ENCODE data around the gene SCGB3A1.

Gene SCGB3A1

GRCh38 chr5:180591311-180591887 lies at the start of gene SCGB3A1:
TSS of gene SCGB3A1 (minus strand) at chr5:180591499. CDS start at chr5:180591462, 37 bp downstream.
- H3K4me3 Mint-ChIP-seq, result no peak within 1 kb of the TSS
- H3K27me3 Mint-ChIP-seq, result peaks cover 43 to 50% of the 10 kb centered on the region in 2 donors
- H3K27ac Mint-ChIP-seq, result no peak within 1 kb of the TSS

GRCh38 chr5:180640611-180640860 lies 49.2 kb upstream of the SCGB3A1 start:
- peaks cover 2 to 6% of the 10 kb centered on the region in 2 donors for H3K9me3 Mint-ChIP-seq
- H3K4me1 Mint-ChIP-seq, result no peaks in the 10 kb centered on the region
- H3K36me3 Mint-ChIP-seq, result no peaks in the 10 kb centered on the region
- no peak overlapping the region for H3K27ac Mint-ChIP-seq
- DNase-seq (no peak), ATAC-seq (replicated peaks) (no peak)
- no peak overlapping the region for H3K4me3 Mint-ChIP-seq
- peaks cover 20 to 22% of the 10 kb centered on the region in 2 donors for H3K27me3 Mint-ChIP-seq

More at GRCh38 chr5:180591311-180591887, at the start of gene SCGB3A1:
- Mint-ChIP-seq H3K36me3 (no peaks in the 10 kb centered on the region), H3K4me1 (peaks cover 0 to 3% of the 10 kb centered on the region in 2 donors), H3K9me3 (peaks cover 0 to 2% of the 10 kb centered on the region in 2 donors)
- ATAC-seq (replicated peaks) (no peak), DNase-seq (no peak)

- no peaks in the 10 kb centered on the region for H3K4me1 Mint-ChIP-seq
- no peaks in the 10 kb centered on the region for H3K36me3 Mint-ChIP-seq
- peaks cover 14 to 18% of the 10 kb centered on the region in 2 donors for H3K27me3 Mint-ChIP-seq
- no peak overlapping the region for H3K27ac Mint-ChIP-seq
- peaks cover 2 to 6% of the 10 kb centered on the region in 2 donors for H3K9me3 Mint-ChIP-seq
- no peak overlapping the region for H3K4me3 Mint-ChIP-seq
- no peak for DNase-seq
- ATAC-seq (replicated peaks), result no peak
These were observed 48.7 kb upstream of the SCGB3A1 start for GRCh38 chr5:180639741-180640610.

- peaks cover 2 to 6% of the 10 kb centered on the region in 2 donors for H3K9me3 Mint-ChIP-seq
- H3K36me3 Mint-ChIP-seq, result no peaks in the 10 kb centered on the region
- H3K4me1 Mint-ChIP-seq, result no peaks in the 10 kb centered on the region
- peaks cover 8 to 13% of the 10 kb centered on the region in 2 donors for H3K27me3 Mint-ChIP-seq
- DNase-seq (no peak), ATAC-seq (replicated peaks) (no peak)
- H3K27ac Mint-ChIP-seq, result no peak overlapping the region
- no peak overlapping the region for H3K4me3 Mint-ChIP-seq
These were observed 48.0 kb upstream of the SCGB3A1 start for GRCh38 chr5:180639287-180639686.

- H3K36me3 Mint-ChIP-seq, result no peaks in the 10 kb centered on the region
- H3K4me1 Mint-ChIP-seq, result peaks cover 0 to under 1% of the 10 kb centered on the region in 2 donors
- no peak for DNase-seq
- H3K9me3 Mint-ChIP-seq, result peaks cover 2 to 6% of the 10 kb centered on the region in 2 donors
- H3K27ac Mint-ChIP-seq, result no peak overlapping the region
- H3K4me3 Mint-ChIP-seq, result no peak overlapping the region
- ATAC-seq (replicated peaks), result no peak
- peaks cover 10 to 13% of the 10 kb centered on the region in 2 donors for H3K27me3 Mint-ChIP-seq
These were observed 46.8 kb upstream of the SCGB3A1 start for GRCh38 chr5:180637962-180638680.

- H3K36me3 Mint-ChIP-seq, result no peaks in the 10 kb centered on the region
- ATAC-seq (replicated peaks), result no peak
- H3K4me1 Mint-ChIP-seq, result peaks cover 3 to 5% of the 10 kb centered on the region in 2 donors
- no peak overlapping the region for H3K4me3 Mint-ChIP-seq
- DNase-seq, result no peak
- peaks cover 2 to 6% of the 10 kb centered on the region in 2 donors for H3K9me3 Mint-ChIP-seq
- no peak overlapping the region for H3K27ac Mint-ChIP-seq
- H3K27me3 Mint-ChIP-seq, result peaks cover 12 to 13% of the 10 kb centered on the region in 2 donors
These were observed 45.2 kb upstream of the SCGB3A1 start for GRCh38 chr5:180636403-180637075.

GRCh38 chr5:180636016-180636402 lies 44.7 kb upstream of the SCGB3A1 start:
- H3K9me3 Mint-ChIP-seq, result peaks cover 2 to 6% of the 10 kb centered on the region in 2 donors
- DNase-seq, result no peak
- peaks cover 12 to 13% of the 10 kb centered on the region in 2 donors for H3K27me3 Mint-ChIP-seq
- H3K4me3 Mint-ChIP-seq, result no peak overlapping the region
- H3K36me3 Mint-ChIP-seq, result no peaks in the 10 kb centered on the region
- no peak for ATAC-seq (replicated peaks)
- H3K4me1 Mint-ChIP-seq, result peaks cover 3 to 5% of the 10 kb centered on the region in 2 donors
- no peak overlapping the region for H3K27ac Mint-ChIP-seq

- no peaks in the 10 kb centered on the region for H3K36me3 Mint-ChIP-seq
These were observed 42.2 kb upstream of the SCGB3A1 start for GRCh38 chr5:180633283-180634177.

GRCh38 chr5:180632768-180633167 lies 41.5 kb upstream of the SCGB3A1 start:
- Mint-ChIP-seq H3K4me1 (peaks cover 3 to 5% of the 10 kb centered on the region in 2 donors), H3K27ac (no peak overlapping the region), H3K36me3 (no peaks in the 10 kb centered on the region), H3K27me3 (peaks cover 7 to 10% of the 10 kb centered on the region in 2 donors), H3K4me3 (no peak overlapping the region), H3K9me3 (peaks cover 2 to 6% of the 10 kb centered on the region in 2 donors)
- DNase-seq, result no peak
- ATAC-seq (replicated peaks), result no peak

More at GRCh38 chr5:180633283-180634177, 42.2 kb upstream of the SCGB3A1 start:
- DNase-seq (no peak), ATAC-seq (replicated peaks) (no peak)
- Mint-ChIP-seq H3K27me3 (peaks cover 10 to 13% of the 10 kb centered on the region in 2 donors), H3K4me1 (peaks cover 3 to 5% of the 10 kb centered on the region in 2 donors), H3K27ac (no peak overlapping the region), H3K9me3 (peaks cover 2 to 6% of the 10 kb centered on the region in 2 donors), H3K4me3 (no peak overlapping the region)

- Mint-ChIP-seq H3K27ac (no peak overlapping the region), H3K36me3 (no peaks in the 10 kb centered on the region), H3K4me3 (no peak overlapping the region), H3K9me3 (peaks cover 2 to 5% of the 10 kb centered on the region in 2 donors), H3K4me1 (peaks cover 3 to 5% of the 10 kb centered on the region in 2 donors), H3K27me3 (peaks cover 3 to 6% of the 10 kb centered on the region in 2 donors)
- DNase-seq, result no peak
- ATAC-seq (replicated peaks), result no peak
These were observed 40.5 kb upstream of the SCGB3A1 start for GRCh38 chr5:180631549-180632383.

- H3K27me3 Mint-ChIP-seq, result peaks cover 1 to 3% of the 10 kb centered on the region in 2 donors
- ATAC-seq (replicated peaks) (no peak), DNase-seq (no peak)
- H3K36me3 Mint-ChIP-seq, result no peaks in the 10 kb centered on the region
- no peaks in the 10 kb centered on the region for H3K9me3 Mint-ChIP-seq
- H3K4me3 Mint-ChIP-seq, result no peak overlapping the region
- H3K27ac Mint-ChIP-seq, result no peak overlapping the region
- peaks cover 3 to 5% of the 10 kb centered on the region in 2 donors for H3K4me1 Mint-ChIP-seq
These were observed 39.1 kb upstream of the SCGB3A1 start for GRCh38 chr5:180630426-180630825.

- no peak for DNase-seq
- ATAC-seq (replicated peaks), result no peak
- no peaks in the 10 kb centered on the region for H3K9me3 Mint-ChIP-seq
- peaks cover 3 to 5% of the 10 kb centered on the region in 2 donors for H3K4me1 Mint-ChIP-seq
- H3K36me3 Mint-ChIP-seq, result no peaks in the 10 kb centered on the region
- H3K27me3 Mint-ChIP-seq, result peaks cover 3 to 5% of the 10 kb centered on the region in 2 donors
- no peak overlapping the region for H3K4me3 Mint-ChIP-seq
- H3K27ac Mint-ChIP-seq, result no peak overlapping the region
These were observed 38.6 kb upstream of the SCGB3A1 start for GRCh38 chr5:180629831-180630382.
